H1 (cell line): ENCODE measurements around the gene CCDC81. TPM values are rescaled to one million over a fixed set of nuclear protein-coding genes. Genes with fewer than 3 reads are reported as not detected.

Source experiments
- CTCF ChIA-PET: fragments of 300-600 bp; sonication (Branson Sonifier 250); formaldehyde crosslinking; loops from one replicate; lab custom pipeline; 2021; ENCODE audit not compliant: partially characterized antibody; lab: Charles Lee
- POLR2A ChIA-PET: fragments of 300-600 bp; sonication (Branson Sonifier 250); formaldehyde crosslinking; loops from one replicate; lab custom pipeline; 2021; ENCODE audit warnings: inconsistent platforms; ENCODE audit not compliant: partially characterized antibody; lab: Charles Lee
- DNase-seq, 2 experiments: peaks; one replicate each; pipeline versions ENCODE4 v3.0.0 to v3.0.0-alpha.2; 2010 to 2022; ENCODE audit warnings: low spot score in 2 of 2, low read depth in 1 of 2, mixed read lengths in 1 of 2
- FAIRE-seq: peaks from 2 replicates; lab custom pipeline; 2011; peaks lifted over from hg19 to GRCh38; lab: Jason Lieb, UNC
- H2AFZ ChIP-seq: 2 replicates; pipeline ENCODE4 v1.8.1; 2012; ENCODE audit warnings: low read length, inconsistent platforms
- H2AK5ac ChIP-seq: 2 replicates; pipeline ENCODE4 v1.6.1; 2013; ENCODE audit warnings: low read depth, low read length
- H2BK120ac ChIP-seq: replicated peaks from 2 replicates; pipeline ENCODE3; 2013; ENCODE audit warnings: low read depth, low read length, inconsistent platforms
- H2BK12ac ChIP-seq: 2 replicates; pipeline ENCODE4 v1.6.1; 2013; ENCODE audit warnings: low read depth, low read length
- H2BK15ac ChIP-seq: 2 replicates; pipeline ENCODE4 v1.6.1; 2013; ENCODE audit warnings: low read length
- H2BK20ac ChIP-seq: 2 replicates; pipeline ENCODE4 v1.6.1; 2013; ENCODE audit warnings: low read length
- H2BK5ac ChIP-seq: 2 replicates; pipeline ENCODE4 v1.6.1; 2013; ENCODE audit warnings: low read depth, low read length
- H3K14ac ChIP-seq: 2 replicates; pipeline ENCODE4 v1.6.1; 2013; ENCODE audit warnings: inconsistent platforms; ENCODE audit not compliant: insufficient read length
- H3K18ac ChIP-seq: 2 replicates; pipeline ENCODE4 v1.6.1; 2013; ENCODE audit warnings: low read length; ENCODE audit errors: extremely low read depth
- H3K23ac ChIP-seq: 2 replicates; pipeline ENCODE4 v1.6.1; 2013; ENCODE audit warnings: inconsistent platforms; ENCODE audit not compliant: insufficient read length
- H3K23me2 ChIP-seq: 2 replicates; pipeline ENCODE4 v1.6.1; 2013; ENCODE audit warnings: low read depth, low read length
- H3K27ac ChIP-seq: 2 replicates; pipeline ENCODE4 v1.6.1; 2011; ENCODE audit warnings: low read depth, low read length, inconsistent platforms
- H3K27me3 ChIP-seq, 4 experiments: replicated peaks in 1 of 4; 1 replicate in 1 of 4; 2 replicates in 3 of 4; pipeline versions ENCODE4 v1.6.1 to v1.8.1; 2011 to 2013; ENCODE audit warnings: low read length in 3 of 4, mild to moderate bottlenecking in 3 of 4, inconsistent platforms in 2 of 4, mixed read lengths in 2 of 4, moderate library complexity in 1 of 4; ENCODE audit not compliant: control insufficient read depth in 3 of 4, insufficient read depth in 3 of 4; ENCODE audit errors: extremely low read depth in 1 of 4
- H3K36me3 ChIP-seq, 4 experiments: 2 replicates each; pipeline versions ENCODE4 v1.6.1 to v1.8.1; 2011 to 2013; ENCODE audit warnings: mild to moderate bottlenecking in 4 of 4, low read length in 3 of 4, moderate library complexity in 2 of 4, control low read depth in 1 of 4, inconsistent platforms in 1 of 4; ENCODE audit not compliant: insufficient read depth in 4 of 4, control insufficient read depth in 2 of 4
- H3K4ac ChIP-seq: replicated peaks from 2 replicates; pipeline ENCODE3; 2013; ENCODE audit warnings: low read length, low read depth, mixed read lengths, inconsistent platforms; ENCODE audit not compliant: insufficient read length
- H3K4me1 ChIP-seq, 4 experiments: replicated peaks in 1 of 4; 1 replicate in 1 of 4; 2 replicates in 3 of 4; pipeline versions ENCODE4 v1.6.1 to v1.8.1; 2011 to 2013; ENCODE audit warnings: low read length in 3 of 4, inconsistent platforms in 2 of 4, mixed read lengths in 1 of 4; ENCODE audit not compliant: insufficient read depth in 4 of 4, control insufficient read depth in 3 of 4
- H3K4me2 ChIP-seq, 2 experiments: 2 replicates each; pipeline versions ENCODE4 v1.6.1 to v1.8.1; 2011 to 2013; ENCODE audit warnings: low read depth in 2 of 2, low read length in 2 of 2, control low read depth in 1 of 2, inconsistent platforms in 1 of 2, mild to moderate bottlenecking in 1 of 2; ENCODE audit not compliant: insufficient read depth in 1 of 2
- H3K4me3 ChIP-seq, 4 experiments: fragments of 200-600, 300-600 bp in 1 of 4; sonication (generic), shearing (Covaris generic), sonication (Bioruptor Twin) in 1 of 4; 2 replicates each; pipeline versions ENCODE4 v1.5.1 to v1.8.1; 2011 to 2016; ENCODE audit warnings: low read length in 4 of 4, low read depth in 3 of 4, control low read depth in 2 of 4, inconsistent platforms in 2 of 4, mild to moderate bottlenecking in 2 of 4, mixed read lengths in 1 of 4, moderate library complexity in 1 of 4; ENCODE audit not compliant: insufficient read depth in 2 of 4; ENCODE audit errors: extremely low read depth in 1 of 4
- H3K56ac ChIP-seq: replicated peaks from 2 replicates; pipeline ENCODE3; 2013; ENCODE audit warnings: low read depth, mild to moderate bottlenecking, mixed read lengths, low read length, inconsistent platforms; ENCODE audit not compliant: insufficient read length
- H3K79me1 ChIP-seq: 2 replicates; pipeline ENCODE4 v1.6.1; 2013; ENCODE audit warnings: low read depth, low read length, control low read depth
- H3K79me2 ChIP-seq, 2 experiments: 2 replicates each; pipeline versions ENCODE4 v1.6.1 to v1.8.1; 2012 to 2013; ENCODE audit warnings: low read length in 2 of 2, mild to moderate bottlenecking in 2 of 2, inconsistent platforms in 1 of 2; ENCODE audit not compliant: insufficient read depth in 2 of 2, control insufficient read depth in 1 of 2
- H3K9ac ChIP-seq, 4 experiments: replicated peaks in 1 of 4; 1 replicate in 1 of 4; 2 replicates in 3 of 4; pipeline versions ENCODE4 v1.6.1 to v1.8.1; 2011 to 2013; ENCODE audit warnings: low read depth in 3 of 4, low read length in 3 of 4, control low read depth in 2 of 4, mild to moderate bottlenecking in 2 of 4, moderate library complexity in 2 of 4, inconsistent platforms in 1 of 4; ENCODE audit errors: extremely low read depth in 1 of 4
- H3K9me3 ChIP-seq, 2 experiments: 2 replicates each; pipeline versions ENCODE4 v1.6.1 to v1.8.1; 2012 to 2013; ENCODE audit warnings: mild to moderate bottlenecking in 2 of 2, moderate library complexity in 2 of 2, control low read depth in 1 of 2, inconsistent platforms in 1 of 2, low read depth in 1 of 2, low read length in 1 of 2, mixed read lengths in 1 of 2; ENCODE audit not compliant: insufficient read depth in 2 of 2
- H4K20me1 ChIP-seq, 2 experiments: replicated peaks in 1 of 2; 2 replicates each; pipeline versions ENCODE3 to v1.8.1; 2011 to 2013; ENCODE audit warnings: inconsistent platforms in 2 of 2, low read length in 2 of 2, mild to moderate bottlenecking in 1 of 2; ENCODE audit not compliant: insufficient read depth in 2 of 2, control insufficient read depth in 1 of 2
- H4K5ac ChIP-seq: 2 replicates; pipeline ENCODE4 v1.6.1; 2013; ENCODE audit warnings: low read length, low read depth, mixed read lengths, inconsistent platforms; ENCODE audit not compliant: insufficient read length
- H4K8ac ChIP-seq: 2 replicates; pipeline ENCODE4 v1.8.0; 2013; ENCODE audit warnings: mild to moderate bottlenecking, moderate library complexity, low read length, inconsistent platforms; ENCODE audit not compliant: insufficient read depth; ENCODE audit errors: extremely low read depth
- H4K91ac ChIP-seq: replicated peaks from 2 replicates; pipeline ENCODE3; 2013; ENCODE audit warnings: low read length, mixed read lengths, inconsistent platforms; ENCODE audit not compliant: insufficient read length
- SIRT6 ChIP-seq: IDR thresholded peaks from one replicate; pipeline ENCODE4 v1.7.1; 2012; ENCODE audit warnings: low read length, inconsistent platforms
- SP4 ChIP-seq: IDR thresholded peaks from 2 replicates; pipeline ENCODE4 v1.6.1; 2012; ENCODE audit warnings: low read length, inconsistent platforms
- TAF7 ChIP-seq: optimal IDR thresholded peaks from 2 replicates; pipeline ENCODE3; 2011; ENCODE audit warnings: low read depth, mild to moderate bottlenecking, inconsistent platforms, low read length, moderate library complexity, borderline replicate concordance
- WGBS, 2 experiments: shearing (Covaris generic) in 1 of 2; methylation state at CpG; one replicate each; pipeline versions ENCODE4 v1.1.6 to v1.1.7; 2013 to 2015; ENCODE audit warnings: low lambda C conversion rate in 2 of 2, mixed read lengths in 2 of 2, inconsistent platforms in 1 of 2, low coverage in 1 of 2, missing lambda C conversion rate in 1 of 2; ENCODE audit not compliant: insufficient replicate concordance in 2 of 2, insufficient coverage in 1 of 2, insufficient read length in 1 of 2; ENCODE audit errors: extremely low coverage in 1 of 2, missing lambda C conversion rate in 1 of 2; 5-methylcytosine and 5-hydroxymethylcytosine counted together
- polyA plus RNA-seq, 7 experiments: library from polyadenylated mRNA; depleted of rRNA in 3 of 7; stranded (reverse) in 5 of 7; unstranded in 2 of 7; fragments of >200 nt in 5 of 7; fragments of 200-250 nt in 2 of 7; gene quantifications; 1 replicate in 5 of 7; 2 replicates in 1 of 7; 4 replicates in 1 of 7; pipeline versions ENCODE4 v1.2.1 to v1.2.3, GENCODE V29; 2011 to 2013; ENCODE audit warnings: missing spikeins in 2 of 7, mixed read lengths in 2 of 7
- total RNA-seq: library from RNA; stranded (reverse); fragmentation: NEBNext Ultra II Directional; extraction: Animal tissue kit (Norgen Biotek cat#: 25700); gene quantifications from 2 replicates; pipeline ENCODE4 v1.2.1, GENCODE V29; 2021

Gene CCDC81
- total and polyA plus RNA-seq, 2 of the 8 experiments (the other 6 are each of a cell fraction or from before 2014, with no cell fraction given): 0.30 to 0.58 TPM

GRCh38 chr11:86372041-86372440 is 2.6 kb upstream of the CCDC81 start:
- no peak overlapping the region for H2BK120ac ChIP-seq
- CTCF ChIA-PET: no interaction called here
- FAIRE-seq: no peak
- no peak overlapping the region for H2BK15ac ChIP-seq
- no peaks in the 10 kb centered on the region for H4K20me1 ChIP-seq
- H3K4me2 ChIP-seq: no peak overlapping the region
- H3K79me2 ChIP-seq: no peaks in the 10 kb centered on the region
- TF ChIP-seq SIRT6 (no peak), SP4 (no peak), TAF7 (no peak)
- TF ChIP-seq, all 59 proteins: peak for 0
- peaks cover 0 to 3% (median 0%) of the 10 kb centered on the region in 4 experiments; a peak in 2 of 7 replicates for H3K27me3 ChIP-seq
- H2BK12ac ChIP-seq: no peak overlapping the region
- POLR2A ChIA-PET: no interaction called here
- 0 out of 4 replicates have a peak, but pooled peaks cover 0 to 3% of the 10 kb centered on the region in 2 experiments for H3K9me3 ChIP-seq
- H2AK5ac ChIP-seq: no peak overlapping the region
- H3K4ac ChIP-seq: no peak overlapping the region
- peaks cover 0 to 2% (median 0%) of the 10 kb centered on the region in 4 experiments; a peak in 1 of 7 replicates for H3K4me1 ChIP-seq
- H3K23ac ChIP-seq: no peak overlapping the region
- DNase-seq: no peak
- no peak overlapping the region for H2BK20ac ChIP-seq
- H4K5ac ChIP-seq: no peak overlapping the region
- no peak overlapping the region for H3K14ac ChIP-seq
- H2AFZ ChIP-seq: no peak overlapping the region
- H3K36me3 ChIP-seq: no peaks in the 10 kb centered on the region
- H3K23me2 ChIP-seq: peaks cover 5% of the 10 kb centered on the region; the same call in 1 of the 2 replicates
- no peak overlapping the region for H3K56ac ChIP-seq
- no peak overlapping the region for H3K4me3 ChIP-seq
- H2BK5ac ChIP-seq: no peak overlapping the region
- no peak overlapping the region for H3K18ac ChIP-seq
- H4K91ac ChIP-seq: no peak overlapping the region
- H3K27ac ChIP-seq: no peak overlapping the region
- no peaks in the 10 kb centered on the region for H3K79me1 ChIP-seq
- H3K9ac ChIP-seq: no peak overlapping the region
- 95% methylated on average over 1 of the region's 1 CpG; no CpG with 5 or more reads in 1 of the 2 experiments for WGBS, 2 experiments
- H4K8ac ChIP-seq: no peak overlapping the region
